NCI-H2171 (cell line): ENCODE measurements around the gene C3orf49.

Experiments used
- DNase-seq: peaks from one replicate; lab custom pipeline; 2025; lab: John Stamatoyannopoulos, UW

C3orf49 gene

GRCh38 chr3:63886858-63887257 is 67.8 kb downstream of the C3orf49 start:
- no peak for DNase-seq

GRCh38 chr3:63891518-63891917 is 72.4 kb downstream of the C3orf49 start:
- DNase-seq = no peak

- no peak for DNase-seq
These were observed 73.8 kb downstream of the C3orf49 start for GRCh38 chr3:63892773-63893352.

- no peak for DNase-seq
These were observed 76.5 kb downstream of the C3orf49 start for GRCh38 chr3:63895422-63896189.

GRCh38 chr3:63896332-63897030 is 77.4 kb downstream of the C3orf49 start:
- no peak for DNase-seq
